Measurements from ENCODE around the gene LGR5.

LGR5 gene

DNA sequence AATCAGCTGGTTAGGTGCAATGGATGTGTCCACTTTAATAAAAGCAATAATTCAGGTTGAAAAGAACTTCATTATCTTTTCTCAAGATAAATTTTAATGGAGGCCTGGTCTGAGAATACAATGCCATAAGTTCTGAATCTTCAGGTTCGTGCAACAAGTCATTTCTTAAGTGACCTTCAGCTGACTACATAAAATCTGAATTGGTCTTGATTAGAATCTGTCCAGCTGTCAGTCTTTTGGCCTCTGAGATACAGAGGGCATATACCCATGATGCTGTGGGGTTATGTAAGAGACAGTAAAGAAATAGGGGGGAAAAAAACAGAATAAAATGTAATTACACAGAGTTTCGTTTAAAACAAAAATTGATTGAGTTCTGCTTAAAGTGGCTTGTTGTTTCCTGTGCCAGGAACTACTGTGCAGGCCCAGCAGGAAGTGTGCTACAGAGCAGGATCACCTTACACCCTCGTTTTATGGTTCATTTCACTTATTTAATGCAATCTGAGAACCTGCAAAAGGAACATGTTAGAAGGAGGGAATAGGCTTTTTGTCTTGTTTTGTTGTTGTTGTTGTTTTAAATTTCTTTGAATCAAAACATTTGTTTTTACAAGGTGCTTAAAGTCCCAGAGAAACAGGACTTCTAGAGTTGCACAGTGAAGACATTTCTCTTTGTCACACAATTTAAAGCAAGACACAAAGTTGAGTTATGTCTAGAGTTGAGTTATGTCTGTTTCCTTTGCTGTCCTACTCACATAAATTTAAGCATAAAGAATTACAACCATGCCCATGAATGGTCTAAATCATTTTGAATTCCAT lies 64.2 kb downstream of the LGR5 start:
- WGBS (ENCODE audit: insufficient coverage, insufficient read length): no CpG with 5 or more reads among the region's 3 CpGs
- no peak for DNase-seq (ENCODE audit: low read depth, low spot score)

DNA sequence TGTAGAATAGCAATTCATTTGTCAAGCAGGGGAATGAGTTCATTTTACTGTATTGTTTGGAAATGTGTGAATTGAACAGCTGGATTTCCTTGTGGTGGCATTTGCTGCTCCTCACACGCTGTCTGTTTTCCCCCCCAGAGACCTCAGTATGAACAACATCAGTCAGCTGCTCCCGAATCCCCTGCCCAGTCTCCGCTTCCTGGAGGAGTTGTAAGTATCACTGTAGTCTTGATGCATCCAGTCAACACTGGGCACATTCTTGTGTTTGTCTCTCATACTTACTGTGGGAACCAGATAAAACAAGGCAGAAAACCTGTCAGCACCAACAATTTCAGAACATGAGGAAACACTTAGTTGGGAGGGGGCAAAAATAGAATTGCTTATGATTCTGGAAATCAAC lies 64.9 kb downstream of the LGR5 start:
- Histone ChIP-seq H3K27ac (ENCODE audit: low read length) (no peak overlapping the region), H3K36me3 (ENCODE audit: control insufficient read depth, insufficient read depth, low read length) (no peaks in the 10 kb centered on the region), H3K4me1 (ENCODE audit: control insufficient read depth, insufficient read depth, low read length) (no peaks in the 10 kb centered on the region), H3K27me3 (ENCODE audit: control insufficient read depth, insufficient read depth, low read length) (no peaks in the 10 kb centered on the region), H3K9me3 (ENCODE audit: control insufficient read depth, insufficient read depth, low read length) (no peaks in the 10 kb centered on the region), H3K4me3 (ENCODE audit: low read length) (no peak overlapping the region)
- no CpG with 5 or more reads among the region's 3 CpGs for WGBS (ENCODE audit: insufficient coverage, insufficient read length)
- no peak for DNase-seq (ENCODE audit: low read depth, low spot score)

More for the DNA sequence above, 64.2 kb downstream of the LGR5 start:
- Histone ChIP-seq H3K9me3 (ENCODE audit: control insufficient read depth, insufficient read depth, low read length) (no peaks in the 10 kb centered on the region), H3K4me3 (ENCODE audit: low read length) (no peak overlapping the region), H3K36me3 (ENCODE audit: control insufficient read depth, insufficient read depth, low read length) (no peaks in the 10 kb centered on the region), H3K27ac (ENCODE audit: low read length) (no peak overlapping the region), H3K4me1 (ENCODE audit: control insufficient read depth, insufficient read depth, low read length) (no peaks in the 10 kb centered on the region), H3K27me3 (ENCODE audit: control insufficient read depth, insufficient read depth, low read length) (no peaks in the 10 kb centered on the region)

- H3K9me3 ChIP-seq (ENCODE audit: control insufficient read depth, insufficient read depth, low read length): no peaks in the 10 kb centered on the region
- H3K27ac ChIP-seq (ENCODE audit: low read length): no peak overlapping the region
- no peaks in the 10 kb centered on the region for H3K36me3 ChIP-seq (ENCODE audit: control insufficient read depth, insufficient read depth, low read length)
- no peaks in the 10 kb centered on the region for H3K4me1 ChIP-seq (ENCODE audit: control insufficient read depth, insufficient read depth, low read length)
- no CpG with 5 or more reads among the region's 3 CpGs for WGBS (ENCODE audit: insufficient coverage, insufficient read length)
- H3K27me3 ChIP-seq (ENCODE audit: control insufficient read depth, insufficient read depth, low read length): no peaks in the 10 kb centered on the region
- no peak for DNase-seq (ENCODE audit: low read depth, low spot score)
- H3K4me3 ChIP-seq (ENCODE audit: low read length): no peak overlapping the region
These were observed 70.1 kb downstream of the LGR5 start for GRCh38 chr12:71509705-71510104.

DNA sequence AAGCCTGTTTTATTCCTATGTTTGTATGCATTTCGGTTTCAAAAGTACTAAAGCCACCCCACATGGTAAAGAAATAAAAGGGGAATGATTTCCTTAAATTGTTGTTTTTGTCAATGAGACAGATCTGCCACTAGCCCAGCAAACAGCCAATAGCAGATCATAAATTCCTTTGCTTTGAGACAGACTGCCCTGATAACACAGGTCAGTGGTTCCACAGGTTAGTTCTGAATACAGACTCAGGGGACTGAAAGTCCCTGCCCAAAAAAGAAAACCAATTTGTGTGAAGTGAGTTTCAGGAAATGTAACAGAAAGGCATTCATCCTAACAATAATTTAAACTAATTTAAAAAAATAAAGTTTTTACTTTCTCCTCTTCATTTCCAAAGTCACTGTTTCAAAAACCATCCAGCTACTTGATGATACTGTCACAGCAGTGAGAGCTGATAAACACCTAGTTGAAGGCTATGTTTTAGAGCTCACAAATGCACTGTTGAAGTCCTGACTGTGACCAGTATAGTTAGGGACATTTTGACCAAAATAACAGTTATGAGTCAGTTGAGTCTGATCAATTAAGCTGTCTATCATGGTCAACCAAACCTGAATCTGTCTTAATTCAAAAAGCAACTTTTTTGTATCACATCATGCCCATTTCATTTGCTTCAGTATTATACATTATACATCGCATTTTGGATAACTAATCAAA lies 77.7 kb downstream of the LGR5 start:
- no peaks in the 10 kb centered on the region for H3K36me3 ChIP-seq (ENCODE audit: control insufficient read depth, insufficient read depth, low read length)
- no CpG with 5 or more reads among the region's 2 CpGs for WGBS (ENCODE audit: insufficient coverage, insufficient read length)
- H3K4me1 ChIP-seq (ENCODE audit: control insufficient read depth, insufficient read depth, low read length): no peaks in the 10 kb centered on the region
- no peak for DNase-seq (ENCODE audit: low read depth, low spot score)
- no peak overlapping the region for H3K27ac ChIP-seq (ENCODE audit: low read length)
- no peaks in the 10 kb centered on the region for H3K27me3 ChIP-seq (ENCODE audit: control insufficient read depth, insufficient read depth, low read length)
- H3K4me3 ChIP-seq (ENCODE audit: low read length): no peak overlapping the region
- H3K9me3 ChIP-seq (ENCODE audit: control insufficient read depth, insufficient read depth, low read length): no peaks in the 10 kb centered on the region

DNA sequence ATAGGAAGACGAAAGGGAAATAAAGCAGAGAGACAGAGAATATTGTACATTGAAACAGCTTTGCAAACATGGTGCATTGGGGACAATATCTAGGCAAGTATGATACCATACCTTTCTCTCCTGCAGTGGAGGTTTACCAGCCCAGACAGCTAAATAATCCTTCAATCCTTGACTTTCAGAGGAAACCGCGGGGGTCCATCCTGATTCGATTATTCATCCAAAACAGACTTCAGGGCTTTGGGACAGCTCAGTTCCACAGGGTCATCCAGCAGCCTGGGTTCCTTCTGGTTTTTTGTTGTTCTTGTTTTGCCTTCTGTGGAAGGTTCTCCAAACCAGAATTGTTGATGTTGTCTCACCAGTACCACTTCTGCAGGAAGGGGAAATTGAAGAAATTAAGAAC lies 81.5 kb downstream of the LGR5 start:
- Histone ChIP-seq H3K4me3 (ENCODE audit: low read length) (no peak overlapping the region), H3K9me3 (ENCODE audit: control insufficient read depth, insufficient read depth, low read length) (no peaks in the 10 kb centered on the region), H3K27ac (ENCODE audit: low read length) (no peak overlapping the region), H3K27me3 (ENCODE audit: control insufficient read depth, insufficient read depth, low read length) (no peaks in the 10 kb centered on the region), H3K36me3 (ENCODE audit: control insufficient read depth, insufficient read depth, low read length) (no peaks in the 10 kb centered on the region), H3K4me1 (ENCODE audit: control insufficient read depth, insufficient read depth, low read length) (no peaks in the 10 kb centered on the region)
- DNase-seq (ENCODE audit: low read depth, low spot score): no peak
- no CpG with 5 or more reads among the region's 4 CpGs for WGBS (ENCODE audit: insufficient coverage, insufficient read length)

DNA sequence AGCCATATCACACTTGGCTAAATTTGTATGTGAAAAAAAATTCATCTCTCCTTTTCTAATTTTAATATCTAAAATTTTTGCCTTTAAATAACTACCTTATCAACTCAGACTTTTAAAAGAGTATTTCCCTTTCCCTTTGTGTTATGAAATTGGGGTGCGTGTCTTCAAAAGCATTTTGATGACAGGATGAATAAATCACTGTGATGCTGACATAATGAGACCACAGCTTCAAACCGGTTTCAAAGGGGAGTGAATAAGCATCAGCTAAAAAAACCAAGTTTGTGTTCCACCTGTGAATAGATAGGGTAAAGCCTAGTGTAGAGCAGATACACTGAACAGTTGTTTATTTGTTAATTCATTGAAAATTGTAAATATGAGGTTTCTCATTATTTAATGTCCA lies 85.0 kb downstream of the LGR5 start:
- Histone ChIP-seq H3K27ac (ENCODE audit: low read length) (no peak overlapping the region), H3K27me3 (ENCODE audit: control insufficient read depth, insufficient read depth, low read length) (no peaks in the 10 kb centered on the region), H3K4me3 (ENCODE audit: low read length) (no peak overlapping the region), H3K4me1 (ENCODE audit: control insufficient read depth, insufficient read depth, low read length) (no peaks in the 10 kb centered on the region), H3K9me3 (ENCODE audit: control insufficient read depth, insufficient read depth, low read length) (no peaks in the 10 kb centered on the region), H3K36me3 (ENCODE audit: control insufficient read depth, insufficient read depth, low read length) (no peaks in the 10 kb centered on the region)
- WGBS (ENCODE audit: insufficient coverage, insufficient read length): no CpG with 5 or more reads among the region's 2 CpGs
- no peak for DNase-seq (ENCODE audit: low read depth, low spot score)

GRCh38 chr12:71533703-71534102 lies 94.1 kb downstream of the LGR5 start:
- no peak for DNase-seq (ENCODE audit: low read depth, low spot score)
- WGBS (ENCODE audit: insufficient coverage, insufficient read length): no CpG with 5 or more reads among the region's 2 CpGs
- H3K4me1 ChIP-seq (ENCODE audit: control insufficient read depth, insufficient read depth, low read length): no peaks in the 10 kb centered on the region
- no peaks in the 10 kb centered on the region for H3K36me3 ChIP-seq (ENCODE audit: control insufficient read depth, insufficient read depth, low read length)
- no peaks in the 10 kb centered on the region for H3K27me3 ChIP-seq (ENCODE audit: control insufficient read depth, insufficient read depth, low read length)
- H3K9me3 ChIP-seq (ENCODE audit: control insufficient read depth, insufficient read depth, low read length): no peaks in the 10 kb centered on the region
- no peak overlapping the region for H3K4me3 ChIP-seq (ENCODE audit: low read length)
- H3K27ac ChIP-seq (ENCODE audit: low read length): no peak overlapping the region

DNA sequence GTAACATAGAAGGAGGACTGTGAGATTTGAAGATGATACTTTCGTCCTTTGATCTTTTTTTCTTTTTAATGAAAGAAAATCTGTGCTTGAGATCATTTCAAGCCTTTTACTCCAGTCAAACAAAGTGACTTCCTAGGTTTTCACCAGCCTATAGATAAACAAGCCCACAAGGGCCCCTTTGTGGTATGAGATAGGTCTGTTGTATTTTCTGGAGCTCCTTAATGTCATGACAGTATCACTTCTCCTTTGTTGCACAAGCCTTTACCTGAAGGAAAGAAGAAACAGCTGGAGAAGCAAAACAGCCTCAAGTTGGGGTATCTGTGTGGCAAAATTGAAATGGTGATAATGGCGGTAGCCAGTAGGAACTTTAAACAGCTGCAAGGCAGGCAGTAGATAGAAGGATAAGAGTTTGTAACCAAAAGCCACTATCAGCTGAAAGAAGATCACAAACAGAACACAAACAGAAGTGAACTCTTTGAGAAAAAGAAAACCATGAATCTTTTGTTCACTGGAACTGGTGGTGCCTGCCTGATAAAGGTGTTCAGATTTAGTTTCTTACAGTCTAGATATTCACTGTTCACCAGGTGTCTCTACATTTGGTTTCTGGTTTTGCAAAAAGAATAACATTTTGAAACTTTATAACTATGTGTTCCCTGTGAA lies 96.8 kb downstream of the LGR5 start:
- no peaks in the 10 kb centered on the region for H3K9me3 ChIP-seq (ENCODE audit: control insufficient read depth, insufficient read depth, low read length)
- H3K36me3 ChIP-seq (ENCODE audit: control insufficient read depth, insufficient read depth, low read length): no peaks in the 10 kb centered on the region
- no peak for DNase-seq (ENCODE audit: low read depth, low spot score)
- H3K27me3 ChIP-seq (ENCODE audit: control insufficient read depth, insufficient read depth, low read length): no peaks in the 10 kb centered on the region
- H3K4me1 ChIP-seq (ENCODE audit: control insufficient read depth, insufficient read depth, low read length): no peaks in the 10 kb centered on the region
- no CpG with 5 or more reads among the region's 2 CpGs for WGBS (ENCODE audit: insufficient coverage, insufficient read length)
- H3K4me3 ChIP-seq (ENCODE audit: low read length): no peak overlapping the region
- no peak overlapping the region for H3K27ac ChIP-seq (ENCODE audit: low read length)

GRCh38 chr12:71536939-71537622 lies 97.5 kb downstream of the LGR5 start:
- Histone ChIP-seq H3K4me1 (ENCODE audit: control insufficient read depth, insufficient read depth, low read length) (no peaks in the 10 kb centered on the region), H3K27me3 (ENCODE audit: control insufficient read depth, insufficient read depth, low read length) (no peaks in the 10 kb centered on the region), H3K9me3 (ENCODE audit: control insufficient read depth, insufficient read depth, low read length) (no peaks in the 10 kb centered on the region), H3K4me3 (ENCODE audit: low read length) (no peak overlapping the region), H3K36me3 (ENCODE audit: control insufficient read depth, insufficient read depth, low read length) (no peaks in the 10 kb centered on the region), H3K27ac (ENCODE audit: low read length) (no peak overlapping the region)
- DNase-seq (ENCODE audit: low read depth, low spot score): no peak
- WGBS (ENCODE audit: insufficient coverage, insufficient read length): no CpG with 5 or more reads among the region's 3 CpGs

GRCh38 chr12:71538807-71539206 lies 99.2 kb downstream of the LGR5 start:
- Histone ChIP-seq H3K27me3 (ENCODE audit: control insufficient read depth, insufficient read depth, low read length) (no peaks in the 10 kb centered on the region), H3K9me3 (ENCODE audit: control insufficient read depth, insufficient read depth, low read length) (no peaks in the 10 kb centered on the region), H3K4me3 (ENCODE audit: low read length) (no peak overlapping the region), H3K27ac (ENCODE audit: low read length) (no peak overlapping the region), H3K36me3 (ENCODE audit: control insufficient read depth, insufficient read depth, low read length) (no peaks in the 10 kb centered on the region), H3K4me1 (ENCODE audit: control insufficient read depth, insufficient read depth, low read length) (no peaks in the 10 kb centered on the region)
- no CpG with 5 or more reads among the region's 3 CpGs for WGBS (ENCODE audit: insufficient coverage, insufficient read length)
- no peak for DNase-seq (ENCODE audit: low read depth, low spot score)
